ENCODE measurements around the gene PLA2G4F.
"Not testable (repeated sequence)": the region's sequence is repeated elsewhere in the genome, so short reads cannot be mapped to it uniquely, and the experiment has no call there.

The PLA2G4F gene

GRCh38 chr15:42100021-42100800 is 56.2 kb downstream of the PLA2G4F start:
- no peak for DNase-seq (ENCODE audit: low read depth in 2 of 2)

- DNase-seq (ENCODE audit: low read depth in 2 of 2), result no peak
Measured at GRCh38 chr15:42097018-42097417, 59.4 kb downstream of the PLA2G4F start.

GRCh38 chr15:42094512-42094963 is 61.9 kb downstream of the PLA2G4F start, which contains the start of gene PLA2G4D:
Gene PLA2G4D (minus strand): TSS chr15:42094562. CDS start chr15:42094459, 103 bp downstream.
- no peak for DNase-seq (ENCODE audit: low read depth in 2 of 2)

GRCh38 chr15:42093966-42094365 is 62.5 kb downstream of the PLA2G4F start:
- DNase-seq (ENCODE audit: low read depth in 2 of 2), result no peak

GRCh38 chr15:42092398-42093318 is 63.8 kb downstream of the PLA2G4F start:
- no peak for DNase-seq (ENCODE audit: low read depth in 2 of 2)

- not testable (repeated sequence) for DNase-seq (ENCODE audit: low read depth in 2 of 2)
Measured at GRCh38 chr15:42091753-42092397, 64.6 kb downstream of the PLA2G4F start.

GRCh38 chr15:42090781-42091180 is 65.7 kb downstream of the PLA2G4F start:
- no peak for DNase-seq (ENCODE audit: low read depth in 2 of 2)

GRCh38 chr15:42090370-42090769 is 66.1 kb downstream of the PLA2G4F start:
- DNase-seq (ENCODE audit: low read depth in 2 of 2), result no peak

GRCh38 chr15:42089942-42090341 is 66.5 kb downstream of the PLA2G4F start:
- DNase-seq (ENCODE audit: low read depth in 2 of 2), result no peak

All from stimulated activated CD4-positive, alpha-beta T cell treated with anti-CD3 and anti-CD28 coated beads, Interleukin-1b, Interleukin-23, amount 100 ng/mL, for 1 hour (primary cell).